Activated naive CD4-positive, alpha-beta T cell treated with anti-CD3 and anti-CD28 coated beads, Interleukin-2, amount 50 U/mL, for 16 hours (primary cell): ENCODE results near the gene STAG3.
A peak's percentile ranks its signal among the peaks of the same experiment; 100 is the strongest.
"Not testable (repeated sequence)": the region's sequence is repeated elsewhere in the genome, so short reads cannot be mapped to it uniquely, and the experiment has no call there.

Source experiments
- DNase-seq: peaks from one replicate; pipeline ENCODE4 v3.0.0-alpha.2; 2020

STAG3 gene

GRCh38 chr7:100176096-100177044 is 1.3 kb upstream of the STAG3 start:
- DNase-seq: no peak

- DNase-seq: not testable (repeated sequence)
These were observed 2.4 kb downstream of the STAG3 start for GRCh38 chr7:100180084-100180483.

- DNase-seq: not testable (repeated sequence)
These were observed 4.9 kb downstream of the STAG3 start for GRCh38 chr7:100182616-100183015.

- DNase-seq: not testable (repeated sequence)
These were observed 5.4 kb downstream of the STAG3 start for GRCh38 chr7:100183090-100183489.

- no peak for DNase-seq
These were observed 8.0 kb downstream of the STAG3 start for GRCh38 chr7:100185726-100186125.

- DNase-seq: no peak
These were observed 11.3 kb downstream of the STAG3 start for GRCh38 chr7:100189061-100189460.

- no peak for DNase-seq
These were observed 12.5 kb downstream of the STAG3 start for GRCh38 chr7:100190048-100190711.

- no peak for DNase-seq
These were observed 14.1 kb downstream of the STAG3 start for GRCh38 chr7:100191775-100192174.

- DNase-seq: not testable (repeated sequence)
These were observed 14.7 kb downstream of the STAG3 start for GRCh38 chr7:100192281-100192862.

- DNase-seq: no peak
These were observed 15.3 kb downstream of the STAG3 start for GRCh38 chr7:100192969-100193368.

GRCh38 chr7:100195222-100195621 is 17.5 kb downstream of the STAG3 start:
- no peak for DNase-seq

- DNase-seq: not testable (repeated sequence)
These were observed 18.2 kb downstream of the STAG3 start for GRCh38 chr7:100195901-100196322.

- no peak for DNase-seq
These were observed 20.5 kb downstream of the STAG3 start for GRCh38 chr7:100198266-100198665.

- DNase-seq: no peak
These were observed 23.0 kb downstream of the STAG3 start for GRCh38 chr7:100200693-100201092.

GRCh38 chr7:100204454-100204853 is 26.7 kb downstream of the STAG3 start:
- no peak for DNase-seq

GRCh38 chr7:100208911-100209408 is 31.2 kb downstream of the STAG3 start:
- peak; percentile 29 for DNase-seq

GRCh38 chr7:100209493-100209892 is 31.8 kb downstream of the STAG3 start:
- DNase-seq: no peak

GRCh38 chr7:100210805-100211204 is 33.1 kb downstream of the STAG3 start:
- DNase-seq: no peak

GRCh38 chr7:100211342-100211780 is 33.6 kb downstream of the STAG3 start:
- DNase-seq: peak; percentile 19

- DNase-seq: no peak
These were observed 35.0 kb downstream of the STAG3 start for GRCh38 chr7:100212631-100213286.

GRCh38 chr7:100213672-100214071 is 36.0 kb downstream of the STAG3 start:
- no peak for DNase-seq

GRCh38 chr7:100214356-100214755 is 36.6 kb downstream of the STAG3 start:
- not testable (repeated sequence) for DNase-seq

- DNase-seq: no peak
These were observed 38.2 kb downstream of the STAG3 start for GRCh38 chr7:100215895-100216294.
